Measurements from ENCODE around the gene PKN2.

The PKN2 gene

GRCh38 chr1:88731475-88732269, 47.6 kb downstream of the PKN2 start:
- in situ Hi-C loops (cut with MboI; ENCODE audit: low sequenced_read_pairs): no loop called here

DNA sequence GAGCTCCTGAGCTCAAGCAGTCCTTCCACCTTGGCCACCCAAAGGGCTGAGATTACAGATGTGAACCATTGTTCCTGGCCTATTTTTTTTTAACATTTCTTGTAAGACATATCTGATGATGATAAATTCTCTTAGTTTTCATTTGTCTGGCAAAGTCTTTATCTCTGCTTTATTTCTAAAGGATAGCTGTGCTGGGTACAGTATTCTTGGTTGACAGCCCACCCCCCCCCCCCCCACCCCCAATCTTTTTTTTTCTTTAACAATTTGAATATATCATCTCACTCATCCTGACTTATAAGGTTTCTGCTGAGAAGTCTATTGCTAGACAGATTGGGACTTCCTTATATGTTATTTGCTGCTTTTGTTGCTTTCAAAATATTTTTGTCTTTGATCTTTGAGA, 51.3 kb downstream of the PKN2 start:
- in situ Hi-C loops (cut with MboI; ENCODE audit: low sequenced_read_pairs): no loop called here

GRCh38 chr1:88735909-88736308, 51.8 kb downstream of the PKN2 start:
- in situ Hi-C loops (cut with MboI; ENCODE audit: low sequenced_read_pairs): no loop called here

GRCh38 chr1:88736633-88737248, 52.7 kb downstream of the PKN2 start:
- in situ Hi-C loops (cut with MboI; ENCODE audit: low sequenced_read_pairs): no loop called here

GRCh38 chr1:88737338-88737927, 53.4 kb downstream of the PKN2 start:
- in situ Hi-C loops (cut with MboI; ENCODE audit: low sequenced_read_pairs): no loop called here

GRCh38 chr1:88740784-88741183, 56.7 kb downstream of the PKN2 start:
- in situ Hi-C loops (cut with MboI; ENCODE audit: low sequenced_read_pairs): no loop called here

DNA sequence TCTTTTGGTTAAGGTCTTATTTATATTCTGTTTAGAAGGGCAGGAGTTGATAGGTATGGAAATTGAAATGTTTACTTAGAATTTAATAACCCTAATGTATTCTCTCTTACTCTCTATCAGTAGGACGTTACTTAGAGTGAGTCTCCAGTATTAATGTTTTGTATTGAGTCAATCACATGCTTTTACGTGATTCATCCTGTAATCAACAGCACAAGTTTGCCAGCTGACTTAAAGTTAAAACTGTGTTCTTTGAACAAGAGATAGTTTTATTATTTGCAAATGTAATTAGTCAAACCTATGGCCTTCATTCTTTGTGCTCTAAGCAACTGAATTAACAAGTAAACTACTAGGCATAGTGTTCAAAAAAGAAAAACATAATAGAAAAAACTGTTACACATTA, 57.3 kb downstream of the PKN2 start:
- in situ Hi-C loops (cut with MboI; ENCODE audit: low sequenced_read_pairs): no loop called here

DNA sequence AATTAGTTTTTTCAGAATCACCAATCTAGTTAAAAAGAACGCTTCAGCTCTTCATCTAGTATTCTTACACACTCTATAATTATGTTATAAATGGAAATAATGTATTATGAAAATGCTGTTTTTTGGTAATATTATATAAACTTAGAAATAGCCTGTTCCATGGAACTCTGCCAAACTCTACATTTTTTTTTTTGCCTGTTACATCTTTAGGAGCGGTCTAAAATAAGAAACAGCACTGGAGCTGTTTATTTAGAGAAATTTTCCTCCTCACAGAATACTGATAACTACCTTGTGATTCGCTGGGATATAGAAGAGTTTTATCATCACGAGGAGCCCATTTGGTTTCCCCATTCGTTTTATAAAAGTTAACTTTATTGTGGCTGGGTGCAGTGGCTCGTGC, 58.5 kb downstream of the PKN2 start:
- in situ Hi-C loops (cut with MboI; ENCODE audit: low sequenced_read_pairs): no loop called here

DNA sequence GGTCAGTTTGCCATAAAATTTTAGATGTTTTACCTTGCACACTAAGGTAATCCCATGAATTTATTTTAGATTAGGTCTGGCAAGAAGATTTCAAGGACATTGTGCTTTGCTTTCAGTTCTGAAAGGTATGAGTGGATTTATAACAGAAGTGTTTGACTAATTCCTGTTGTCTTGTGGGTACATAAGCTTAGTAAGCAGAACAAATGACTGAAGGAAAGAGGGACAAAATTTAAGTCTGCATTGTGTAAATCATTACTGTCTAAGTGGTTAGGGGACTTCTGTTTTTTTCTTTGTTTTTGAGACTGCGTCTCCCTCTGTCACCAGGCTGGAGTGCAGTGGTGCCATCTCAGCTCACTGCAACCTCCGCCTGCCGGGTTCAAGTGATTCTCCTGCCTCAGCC, 60.1 kb downstream of the PKN2 start:
- in situ Hi-C loops (cut with MboI; ENCODE audit: low sequenced_read_pairs): no loop called here

DNA sequence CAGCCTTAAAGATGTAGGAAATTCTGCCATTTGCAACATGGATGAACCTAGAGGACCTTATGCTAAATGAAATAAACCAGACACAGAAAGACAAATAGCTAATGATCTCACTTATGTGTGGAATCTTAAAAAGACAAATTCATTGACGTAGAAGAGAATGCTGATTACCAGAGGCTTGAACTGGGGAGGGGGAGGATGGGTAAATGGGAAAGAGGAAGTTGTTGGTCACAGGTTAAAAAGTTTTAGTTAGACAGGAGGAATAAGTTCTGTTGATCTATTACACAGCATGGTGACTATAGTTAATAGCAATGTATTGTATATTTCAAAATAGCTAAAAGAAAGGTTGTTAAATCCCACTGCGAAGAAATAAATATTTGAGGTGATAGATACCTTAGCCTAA, 62.8 kb downstream of the PKN2 start:
- in situ Hi-C loops (cut with MboI; ENCODE audit: low sequenced_read_pairs): no loop called here

DNA sequence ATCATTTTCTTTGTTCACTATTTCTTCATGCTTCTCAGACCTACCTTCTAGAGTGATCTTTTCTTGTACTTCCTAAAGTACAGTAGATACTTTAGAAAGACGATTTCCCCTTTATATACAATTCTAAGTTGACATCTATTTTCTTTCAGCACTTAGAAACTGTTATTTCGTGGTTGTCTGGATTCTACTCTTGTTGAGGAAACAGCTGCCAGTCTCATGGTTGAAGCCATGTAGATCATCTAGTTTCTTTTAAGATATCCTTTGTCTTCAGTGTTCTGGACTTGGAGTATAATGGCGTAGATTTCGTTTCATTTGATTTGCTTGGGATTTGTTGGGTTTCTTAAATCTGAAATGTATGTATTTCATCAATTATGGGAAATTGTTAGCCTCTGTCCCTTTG, 67.6 kb downstream of the PKN2 start:
- in situ Hi-C loops (cut with MboI; ENCODE audit: low sequenced_read_pairs): no loop called here

GRCh38 chr1:88753506-88753905, 69.4 kb downstream of the PKN2 start:
- in situ Hi-C loops (cut with MboI; ENCODE audit: low sequenced_read_pairs): no loop called here

- in situ Hi-C loops (cut with MboI; ENCODE audit: low sequenced_read_pairs): no loop called here
Measured at GRCh38 chr1:88763649-88764406, 79.8 kb downstream of the PKN2 start.

- in situ Hi-C loops (cut with MboI; ENCODE audit: low sequenced_read_pairs): no loop called here
Measured at GRCh38 chr1:88768187-88768586, 84.1 kb downstream of the PKN2 start.

- in situ Hi-C loops (cut with MboI; ENCODE audit: low sequenced_read_pairs): no loop called here
Measured at GRCh38 chr1:88768816-88769215, 84.7 kb downstream of the PKN2 start.

DNA sequence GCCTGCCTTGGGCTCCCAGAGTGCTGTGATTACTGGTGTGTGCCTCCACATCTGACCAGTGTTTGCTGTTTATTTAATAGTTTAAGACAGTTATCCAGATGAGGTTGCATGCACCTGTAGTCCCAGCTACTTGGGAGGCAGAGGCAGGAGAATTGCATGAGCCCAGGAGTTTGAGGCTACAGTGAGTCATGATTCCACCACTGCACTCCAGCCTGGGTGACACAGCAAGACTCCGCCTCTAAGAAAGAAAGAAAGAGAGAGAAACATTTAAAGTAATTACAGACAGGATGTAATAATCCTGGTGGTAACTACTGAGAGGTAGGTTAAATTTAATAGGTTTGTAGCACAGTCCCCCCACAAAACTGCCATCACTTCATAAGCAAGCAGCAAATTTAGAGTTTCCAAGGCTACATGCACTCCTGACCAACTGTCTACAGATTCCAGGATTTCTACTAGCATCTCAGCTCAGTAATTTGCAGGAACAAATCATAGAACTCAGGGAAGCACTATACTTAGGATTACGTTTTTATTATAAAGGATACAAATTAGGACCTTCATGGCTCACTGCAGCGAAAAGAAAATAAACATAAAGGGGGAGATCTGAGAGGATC, 89.6 kb downstream of the PKN2 start:
- in situ Hi-C loops (cut with MboI; ENCODE audit: low sequenced_read_pairs): no loop called here

DNA sequence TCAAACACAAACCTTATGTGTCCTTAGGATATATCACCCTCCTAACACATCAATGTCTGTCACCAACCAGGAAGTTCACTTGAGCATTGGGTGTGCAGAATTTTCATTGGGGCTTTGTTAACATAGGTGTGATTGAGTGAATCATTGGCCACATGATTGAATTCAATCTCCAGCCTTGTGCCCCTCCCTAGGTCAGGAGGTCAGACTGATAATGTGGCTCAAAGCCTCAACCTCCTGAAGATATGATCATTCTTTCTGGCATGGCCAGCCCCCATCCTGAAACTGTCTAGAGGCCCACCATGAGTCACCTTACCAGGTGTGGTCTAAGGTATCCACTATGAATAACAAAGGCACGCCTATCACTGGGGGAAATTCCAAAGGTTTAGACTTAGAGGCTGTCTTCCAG, 90.1 kb downstream of the PKN2 start:
- in situ Hi-C loops (cut with MboI; ENCODE audit: low sequenced_read_pairs): no loop called here

- in situ Hi-C loops (cut with MboI; ENCODE audit: low sequenced_read_pairs): no loop called here
Measured at GRCh38 chr1:88777604-88778149, 93.6 kb downstream of the PKN2 start.

DNA sequence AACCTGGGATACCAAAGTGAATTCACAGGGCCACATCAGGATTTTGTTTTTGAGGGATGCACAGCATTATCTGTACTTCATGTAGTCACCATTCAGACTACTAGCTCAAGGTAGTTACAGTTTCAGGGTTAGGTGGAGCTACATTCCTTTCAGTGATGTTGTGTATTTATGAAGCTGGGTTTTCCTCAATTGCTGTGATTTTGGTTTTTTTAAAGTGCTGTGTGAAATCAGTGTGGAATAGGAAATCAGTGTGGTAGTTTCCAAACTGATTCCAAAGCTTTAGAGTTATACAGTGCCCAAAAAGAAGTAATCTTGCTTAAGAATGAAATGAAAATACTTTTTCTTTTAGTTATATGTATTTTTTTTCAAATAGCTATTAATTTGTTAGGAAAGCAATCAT, 95.8 kb downstream of the PKN2 start:
- in situ Hi-C loops (cut with MboI; ENCODE audit: low sequenced_read_pairs): no loop called here

DNA sequence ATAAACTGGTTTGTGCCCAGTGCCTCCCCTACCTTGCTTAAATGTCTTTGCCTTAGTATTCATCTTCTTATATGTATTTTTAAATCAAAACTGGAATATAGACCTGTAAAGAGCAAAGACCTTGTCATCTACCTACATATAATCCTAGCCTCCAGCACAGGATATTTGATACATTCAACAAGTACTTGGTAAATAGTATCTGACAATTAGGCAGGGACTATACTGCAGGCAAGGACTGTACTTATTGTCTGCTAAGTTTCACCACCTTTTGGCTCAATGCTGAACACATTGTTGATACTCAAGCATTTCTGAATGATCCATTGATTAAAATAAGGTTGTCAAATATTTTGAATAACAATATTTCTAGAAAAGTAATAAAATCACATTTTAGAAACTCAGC, 96.4 kb downstream of the PKN2 start:
- in situ Hi-C loops (cut with MboI; ENCODE audit: low sequenced_read_pairs): no loop called here

- in situ Hi-C loops (cut with MboI; ENCODE audit: low sequenced_read_pairs): no loop called here
Measured at GRCh38 chr1:88783145-88783544, 99.1 kb downstream of the PKN2 start.
